Measurements from ENCODE around the gene PLP2. TPM values are rescaled to one million over a fixed set of nuclear protein-coding genes. Genes with fewer than 3 reads are reported as not detected.
"Not testable (repeated sequence)": the region's sequence is repeated elsewhere in the genome, so short reads cannot be mapped to it uniquely, and the experiment has no call there.

The PLP2 gene
- total RNA-seq = 19.3 TPM

- Histone ChIP-seq H3K4me1 (ENCODE audit: control insufficient read depth in 3 of 3, insufficient read depth in 3 of 3, low read length in 3 of 3) (peaks cover 6 to 22% (median 17%) of the 10 kb centered on the region in 3 donors), H3K4me3 (ENCODE audit: low read length in 3 of 3) (peak within 1 kb of the TSS; percentile 69 to 83 (median 80)), H3K27ac (ENCODE audit: low read depth, low read length) (peak within 1 kb of the TSS; percentile 93), H3K36me3 (ENCODE audit: control insufficient read depth in 3 of 3, insufficient read depth in 3 of 3, low read length in 3 of 3) (peaks cover 0 to 18% (median 3%) of the 10 kb centered on the region in 3 donors), H3K27me3 (ENCODE audit: control insufficient read depth in 3 of 3, insufficient read depth in 3 of 3, low read length in 3 of 3) (peaks cover 0 to 5% (median 0%) of the 10 kb centered on the region in 3 donors), H3K9me3 (ENCODE audit: control insufficient read depth in 3 of 3, low read length in 3 of 3) (no peaks in the 10 kb centered on the region), H3K9ac (ENCODE audit: low read depth in 1 of 3, low read length in 3 of 3) (peak within 1 kb of the TSS; percentile 82 to 87 (median 83))
These were observed at the start of gene PLP2 for GRCh38 chrX:49171752-49172279. PLP2 (plus strand) TSS chrX:49171898; CDS start chrX:49172001, 103 bp downstream.

GRCh38 chrX:49122499-49122898 is 49.2 kb upstream of the PLP2 start:
- no peak overlapping the region for H3K27ac ChIP-seq (ENCODE audit: low read depth, low read length)
- H3K36me3 ChIP-seq (ENCODE audit: control insufficient read depth in 3 of 3, insufficient read depth in 3 of 3, low read length in 3 of 3) = peaks cover 10 to 20% (median 12%) of the 10 kb centered on the region in 3 donors
- no peaks in the 10 kb centered on the region for H3K27me3 ChIP-seq (ENCODE audit: control insufficient read depth in 3 of 3, insufficient read depth in 3 of 3, low read length in 3 of 3)
- peak overlapping the region; percentile 86 to 94 (median 92) for H3K9ac ChIP-seq (ENCODE audit: low read depth in 1 of 3, low read length in 3 of 3)
- no peaks in the 10 kb centered on the region for H3K9me3 ChIP-seq (ENCODE audit: control insufficient read depth in 3 of 3, low read length in 3 of 3)
- peak overlapping the region; percentile 77 to 85 (median 81) for H3K4me3 ChIP-seq (ENCODE audit: low read length in 3 of 3)
- peaks cover 5 to 13% (median 10%) of the 10 kb centered on the region in 3 donors for H3K4me1 ChIP-seq (ENCODE audit: control insufficient read depth in 3 of 3, insufficient read depth in 3 of 3, low read length in 3 of 3)

- not testable (repeated sequence) for H3K4me3 ChIP-seq (ENCODE audit: low read length in 3 of 3); H3K27ac ChIP-seq (ENCODE audit: low read depth, low read length); H3K36me3 ChIP-seq (ENCODE audit: control insufficient read depth in 3 of 3, insufficient read depth in 3 of 3, low read length in 3 of 3); H3K4me1 ChIP-seq (ENCODE audit: control insufficient read depth in 3 of 3, insufficient read depth in 3 of 3, low read length in 3 of 3); H3K27me3 ChIP-seq (ENCODE audit: control insufficient read depth in 3 of 3, insufficient read depth in 3 of 3, low read length in 3 of 3); H3K9ac ChIP-seq (ENCODE audit: low read depth in 1 of 3, low read length in 3 of 3); H3K9me3 ChIP-seq (ENCODE audit: control insufficient read depth in 3 of 3, low read length in 3 of 3)
These were observed 43.9 kb upstream of the PLP2 start for GRCh38 chrX:49127742-49128258.

GRCh38 chrX:49129427-49129826 is 42.3 kb upstream of the PLP2 start:
- H3K4me1 ChIP-seq (ENCODE audit: control insufficient read depth in 3 of 3, insufficient read depth in 3 of 3, low read length in 3 of 3) = no peaks in the 10 kb centered on the region
- H3K4me3 ChIP-seq (ENCODE audit: low read length in 3 of 3) = no peak overlapping the region
- no peaks in the 10 kb centered on the region for H3K27me3 ChIP-seq (ENCODE audit: control insufficient read depth in 3 of 3, insufficient read depth in 3 of 3, low read length in 3 of 3)
- no peaks in the 10 kb centered on the region for H3K9me3 ChIP-seq (ENCODE audit: control insufficient read depth in 3 of 3, low read length in 3 of 3)
- H3K9ac ChIP-seq (ENCODE audit: low read depth in 1 of 3, low read length in 3 of 3) = no peak overlapping the region
- H3K27ac ChIP-seq (ENCODE audit: low read depth, low read length) = no peak overlapping the region
- no peaks in the 10 kb centered on the region for H3K36me3 ChIP-seq (ENCODE audit: control insufficient read depth in 3 of 3, insufficient read depth in 3 of 3, low read length in 3 of 3)

- not testable (repeated sequence) for H3K4me1 ChIP-seq (ENCODE audit: control insufficient read depth in 3 of 3, insufficient read depth in 3 of 3, low read length in 3 of 3); H3K36me3 ChIP-seq (ENCODE audit: control insufficient read depth in 3 of 3, insufficient read depth in 3 of 3, low read length in 3 of 3); H3K4me3 ChIP-seq (ENCODE audit: low read length in 3 of 3); H3K27me3 ChIP-seq (ENCODE audit: control insufficient read depth in 3 of 3, insufficient read depth in 3 of 3, low read length in 3 of 3); H3K9me3 ChIP-seq (ENCODE audit: control insufficient read depth in 3 of 3, low read length in 3 of 3); H3K27ac ChIP-seq (ENCODE audit: low read depth, low read length); H3K9ac ChIP-seq (ENCODE audit: low read depth in 1 of 3, low read length in 3 of 3)
These were observed 39.4 kb upstream of the PLP2 start for GRCh38 chrX:49132275-49132674.

GRCh38 chrX:49133759-49134158 is 37.9 kb upstream of the PLP2 start:
- Histone ChIP-seq H3K27ac (ENCODE audit: low read depth, low read length) (no peak overlapping the region), H3K27me3 (ENCODE audit: control insufficient read depth in 3 of 3, insufficient read depth in 3 of 3, low read length in 3 of 3) (no peaks in the 10 kb centered on the region), H3K9me3 (ENCODE audit: control insufficient read depth in 3 of 3, low read length in 3 of 3) (no peaks in the 10 kb centered on the region), H3K4me1 (ENCODE audit: control insufficient read depth in 3 of 3, insufficient read depth in 3 of 3, low read length in 3 of 3) (no peaks in the 10 kb centered on the region), H3K4me3 (ENCODE audit: low read length in 3 of 3) (no peak overlapping the region), H3K9ac (ENCODE audit: low read depth in 1 of 3, low read length in 3 of 3) (no peak overlapping the region), H3K36me3 (ENCODE audit: control insufficient read depth in 3 of 3, insufficient read depth in 3 of 3, low read length in 3 of 3) (no peaks in the 10 kb centered on the region)

- H3K27me3 ChIP-seq (ENCODE audit: control insufficient read depth in 3 of 3, insufficient read depth in 3 of 3, low read length in 3 of 3) = no peaks in the 10 kb centered on the region
- no peak overlapping the region for H3K9ac ChIP-seq (ENCODE audit: low read depth in 1 of 3, low read length in 3 of 3)
- no peak overlapping the region for H3K27ac ChIP-seq (ENCODE audit: low read depth, low read length)
- peaks cover 0 to 3% (median 2%) of the 10 kb centered on the region in 3 donors for H3K36me3 ChIP-seq (ENCODE audit: control insufficient read depth in 3 of 3, insufficient read depth in 3 of 3, low read length in 3 of 3)
- no peak overlapping the region for H3K4me3 ChIP-seq (ENCODE audit: low read length in 3 of 3)
- H3K9me3 ChIP-seq (ENCODE audit: control insufficient read depth in 3 of 3, low read length in 3 of 3) = peaks cover 0 to 2% (median 0%) of the 10 kb centered on the region in 3 donors
- no peaks in the 10 kb centered on the region for H3K4me1 ChIP-seq (ENCODE audit: control insufficient read depth in 3 of 3, insufficient read depth in 3 of 3, low read length in 3 of 3)
These were observed 34.2 kb upstream of the PLP2 start for GRCh38 chrX:49137492-49137891.

- Histone ChIP-seq H3K27me3 (ENCODE audit: control insufficient read depth in 3 of 3, insufficient read depth in 3 of 3, low read length in 3 of 3) (no peaks in the 10 kb centered on the region), H3K4me3 (ENCODE audit: low read length in 3 of 3) (no peak overlapping the region), H3K4me1 (ENCODE audit: control insufficient read depth in 3 of 3, insufficient read depth in 3 of 3, low read length in 3 of 3) (no peaks in the 10 kb centered on the region), H3K9ac (ENCODE audit: low read depth in 1 of 3, low read length in 3 of 3) (no peak overlapping the region), H3K36me3 (ENCODE audit: control insufficient read depth in 3 of 3, insufficient read depth in 3 of 3, low read length in 3 of 3) (peaks cover 0 to 3% (median 2%) of the 10 kb centered on the region in 3 donors), H3K27ac (ENCODE audit: low read depth, low read length) (no peak overlapping the region), H3K9me3 (ENCODE audit: control insufficient read depth in 3 of 3, low read length in 3 of 3) (peaks cover 0 to 2% (median 0%) of the 10 kb centered on the region in 3 donors)
These were observed 32.0 kb upstream of the PLP2 start for GRCh38 chrX:49139713-49140112.

GRCh38 chrX:49142264-49142663 is 29.4 kb upstream of the PLP2 start:
- H3K27me3 ChIP-seq (ENCODE audit: control insufficient read depth in 3 of 3, insufficient read depth in 3 of 3, low read length in 3 of 3); H3K36me3 ChIP-seq (ENCODE audit: control insufficient read depth in 3 of 3, insufficient read depth in 3 of 3, low read length in 3 of 3); H3K27ac ChIP-seq (ENCODE audit: low read depth, low read length); H3K9me3 ChIP-seq (ENCODE audit: control insufficient read depth in 3 of 3, low read length in 3 of 3); H3K4me3 ChIP-seq (ENCODE audit: low read length in 3 of 3); H3K4me1 ChIP-seq (ENCODE audit: control insufficient read depth in 3 of 3, insufficient read depth in 3 of 3, low read length in 3 of 3); H3K9ac ChIP-seq (ENCODE audit: low read depth in 1 of 3, low read length in 3 of 3): not testable (repeated sequence)

GRCh38 chrX:49143154-49143553 is 28.5 kb upstream of the PLP2 start:
- not testable (repeated sequence) for H3K4me1 ChIP-seq (ENCODE audit: control insufficient read depth in 3 of 3, insufficient read depth in 3 of 3, low read length in 3 of 3); H3K9me3 ChIP-seq (ENCODE audit: control insufficient read depth in 3 of 3, low read length in 3 of 3); H3K27me3 ChIP-seq (ENCODE audit: control insufficient read depth in 3 of 3, insufficient read depth in 3 of 3, low read length in 3 of 3)

More at GRCh38 chrX:49143154-49143553, 28.5 kb upstream of the PLP2 start:
- not testable (repeated sequence) for H3K27ac ChIP-seq (ENCODE audit: low read depth, low read length); H3K4me3 ChIP-seq (ENCODE audit: low read length in 3 of 3); H3K9ac ChIP-seq (ENCODE audit: low read depth in 1 of 3, low read length in 3 of 3); H3K36me3 ChIP-seq (ENCODE audit: control insufficient read depth in 3 of 3, insufficient read depth in 3 of 3, low read length in 3 of 3)

All from skeletal muscle tissue (tissue), 4 donors.